Chondrocyte (in vitro differentiated cells): Measurements from ENCODE around the gene B3GNT2. TPM values are rescaled to one million over a fixed set of nuclear protein-coding genes. Genes with fewer than 3 reads are reported as not detected.

Experiments used
- DNase-seq: peaks from one replicate; pipeline ENCODE4 v3.0.0; 2021; ENCODE audit warnings: mixed read lengths, low spot score
- H3K27ac Mint-ChIP-seq: one replicate; pipeline ENCODE4 v1.8.0; 2021; ENCODE audit warnings: mild to moderate bottlenecking, moderate library complexity, mixed read lengths; ENCODE audit not compliant: unreplicated experiment
- H3K27me3 Mint-ChIP-seq: 2 replicates; pipeline ENCODE4 v1.8.0; 2021; ENCODE audit warnings: low read depth, mixed read lengths
- H3K36me3 Mint-ChIP-seq: 2 replicates; pipeline ENCODE4 v1.8.0; 2021; ENCODE audit warnings: low read depth, mixed read lengths
- H3K4me1 Mint-ChIP-seq: 2 replicates; pipeline ENCODE4 v1.8.0; 2021; ENCODE audit warnings: low read depth, mild to moderate bottlenecking, mixed read lengths
- H3K4me3 Mint-ChIP-seq: one replicate; pipeline ENCODE4 v1.8.0; 2021; ENCODE audit warnings: mild to moderate bottlenecking, moderate library complexity, mixed read lengths; ENCODE audit not compliant: unreplicated experiment
- H3K9me3 Mint-ChIP-seq: 2 replicates; pipeline ENCODE4 v1.8.0; 2021; ENCODE audit warnings: low read depth, mixed read lengths
- CTCF ChIP-seq: fragments of 200-600 bp; sonication (generic); IDR thresholded peaks from 2 replicates; pipeline ENCODE4 v1.5.0; 2021; ENCODE audit warnings: antibody characterized with exemption, mild to moderate bottlenecking, moderate library complexity
- total RNA-seq: library from RNA; stranded (reverse); gene quantifications from 3 replicates; pipeline ENCODE4 v1.2.1, GENCODE V29; 2021

The B3GNT2 gene
- total RNA-seq, 1 donor from 2014 or later: 22.4 TPM

GRCh38 chr2:62215306-62216064 is 19.6 kb downstream of the B3GNT2 start:
- Mint-ChIP-seq H3K27ac (peak overlapping the region; percentile 88), H3K36me3 (peaks cover 2% of the 10 kb centered on the region), H3K4me1 (peaks cover 73% of the 10 kb centered on the region), H3K4me3 (no peak overlapping the region), H3K9me3 (peaks cover 6% of the 10 kb centered on the region), H3K27me3 (no peaks in the 10 kb centered on the region)
- TF ChIP-seq CTCF: peak; percentile 6
- no peak for DNase-seq

- Mint-ChIP-seq H3K4me1 (peaks cover 78% of the 10 kb centered on the region), H3K27me3 (no peaks in the 10 kb centered on the region), H3K9me3 (peaks cover 6% of the 10 kb centered on the region), H3K36me3 (peaks cover 2% of the 10 kb centered on the region), H3K4me3 (peak overlapping the region; percentile 27), H3K27ac (peak overlapping the region; percentile 88)
- DNase-seq: no peak
- no peak for TF ChIP-seq CTCF
Observed at GRCh38 chr2:62216113-62216512, 20.2 kb downstream of the B3GNT2 start.

DNA sequence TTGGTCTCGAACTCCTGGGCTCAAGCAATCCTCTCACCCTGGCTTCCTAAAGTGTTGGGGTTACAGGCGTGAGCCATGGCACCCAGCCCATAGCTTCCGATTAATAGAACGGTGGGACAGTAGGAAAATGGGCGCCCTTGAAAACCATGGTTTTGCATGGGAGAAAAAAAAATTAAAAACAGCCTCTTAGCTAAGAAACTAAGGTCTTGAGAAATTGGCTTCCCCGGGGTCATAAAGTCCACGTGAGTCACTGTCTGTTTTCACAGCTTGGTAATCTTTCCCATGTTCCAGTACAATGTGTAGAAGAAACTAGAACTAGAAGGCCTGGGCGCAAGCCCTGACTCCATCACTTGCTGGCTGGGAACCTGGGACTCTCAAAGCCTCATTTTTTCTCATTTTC is 20.7 kb downstream of the B3GNT2 start:
- Mint-ChIP-seq H3K4me3 (peak overlapping the region; percentile 27), H3K27ac (peak overlapping the region; percentile 88), H3K4me1 (peaks cover 77% of the 10 kb centered on the region), H3K9me3 (peaks cover 3% of the 10 kb centered on the region), H3K27me3 (no peaks in the 10 kb centered on the region), H3K36me3 (peaks cover 2% of the 10 kb centered on the region)
- TF ChIP-seq CTCF: no peak
- DNase-seq: no peak

- Mint-ChIP-seq H3K27me3 (no peaks in the 10 kb centered on the region), H3K4me1 (peaks cover 73% of the 10 kb centered on the region), H3K27ac (peak overlapping the region; percentile 88), H3K9me3 (no peaks in the 10 kb centered on the region), H3K36me3 (peaks cover 2% of the 10 kb centered on the region), H3K4me3 (no peak overlapping the region)
- TF ChIP-seq CTCF: no peak
- no peak for DNase-seq
Observed at GRCh38 chr2:62217421-62217820, 21.5 kb downstream of the B3GNT2 start.

DNA sequence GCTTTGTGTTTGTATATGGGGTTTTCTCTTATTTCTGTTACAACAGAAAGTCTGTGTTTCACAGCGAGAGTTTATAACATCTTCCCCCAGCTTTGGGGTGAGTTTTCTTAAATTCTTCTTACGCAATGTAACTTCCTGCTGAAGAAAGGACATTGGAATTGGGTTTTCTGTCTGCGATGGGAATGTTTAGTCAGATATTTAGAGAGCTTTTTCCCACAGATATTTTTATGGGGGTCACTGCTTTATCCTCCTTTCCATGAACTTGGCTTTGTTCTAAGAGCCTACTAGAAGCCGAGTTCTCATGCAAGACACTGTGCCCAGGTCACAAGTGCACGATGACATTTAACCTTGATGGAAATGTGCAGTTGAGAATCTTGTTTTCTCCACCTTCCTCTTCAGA is 22.1 kb downstream of the B3GNT2 start:
- Mint-ChIP-seq H3K4me3 (peak overlapping the region; percentile 28), H3K27me3 (no peaks in the 10 kb centered on the region), H3K9me3 (no peaks in the 10 kb centered on the region), H3K4me1 (peaks cover 73% of the 10 kb centered on the region), H3K36me3 (peaks cover 5% of the 10 kb centered on the region), H3K27ac (peak overlapping the region; percentile 88)
- no peak for TF ChIP-seq CTCF
- no peak for DNase-seq
